ENCODE measurements around the gene UBASH3B.

The UBASH3B gene

GRCh38 chr11:122784325-122784955 lies 128.9 kb downstream of the UBASH3B start:
- no peak for DNase-seq (ENCODE audit: low spot score)

- peak; percentile 97 for DNase-seq (ENCODE audit: low spot score)
Measured at GRCh38 chr11:122785031-122785541, 129.6 kb downstream of the UBASH3B start.

GRCh38 chr11:122786896-122787295 lies 131.4 kb downstream of the UBASH3B start:
- no peak for DNase-seq (ENCODE audit: low spot score)

GRCh38 chr11:122788781-122789535 lies 133.4 kb downstream of the UBASH3B start:
- DNase-seq (ENCODE audit: low spot score) = no peak

GRCh38 chr11:122789907-122790306 lies 134.4 kb downstream of the UBASH3B start:
- DNase-seq (ENCODE audit: low spot score) = peak; percentile 78

- no peak for DNase-seq (ENCODE audit: low spot score)
Measured at GRCh38 chr11:122791411-122791810, 135.9 kb downstream of the UBASH3B start.

- DNase-seq (ENCODE audit: low spot score) = no peak
Measured at GRCh38 chr11:122791836-122792235, 136.3 kb downstream of the UBASH3B start.

- DNase-seq (ENCODE audit: low spot score) = no peak
Measured at GRCh38 chr11:122793515-122793914, 138.0 kb downstream of the UBASH3B start.

GRCh38 chr11:122795307-122795706 lies 139.8 kb downstream of the UBASH3B start:
- no peak for DNase-seq (ENCODE audit: low spot score)

GRCh38 chr11:122796128-122796717 lies 140.7 kb downstream of the UBASH3B start:
- no peak for DNase-seq (ENCODE audit: low spot score)

- no peak for DNase-seq (ENCODE audit: low spot score)
Measured at GRCh38 chr11:122797651-122798050, 142.1 kb downstream of the UBASH3B start.

GRCh38 chr11:122799406-122800105 lies 144.0 kb downstream of the UBASH3B start:
- no peak for DNase-seq (ENCODE audit: low spot score)

GRCh38 chr11:122802876-122803275 lies 147.4 kb downstream of the UBASH3B start:
- DNase-seq (ENCODE audit: low spot score) = peak; percentile 74

- no peak for DNase-seq (ENCODE audit: low spot score)
Measured at GRCh38 chr11:122803306-122803705, 147.8 kb downstream of the UBASH3B start.

- no peak for DNase-seq (ENCODE audit: low spot score)
Measured at GRCh38 chr11:122803716-122804115, 148.2 kb downstream of the UBASH3B start.

GRCh38 chr11:122804161-122804560 lies 148.6 kb downstream of the UBASH3B start:
- DNase-seq (ENCODE audit: low spot score) = no peak

GRCh38 chr11:122804796-122805195 lies 149.3 kb downstream of the UBASH3B start:
- no peak for DNase-seq (ENCODE audit: low spot score)

- DNase-seq (ENCODE audit: low spot score) = no peak
Measured at GRCh38 chr11:122807731-122808477, 152.4 kb downstream of the UBASH3B start.

- no peak for DNase-seq (ENCODE audit: low spot score)
Measured at GRCh38 chr11:122808478-122808869, 153.0 kb downstream of the UBASH3B start.

- DNase-seq (ENCODE audit: low spot score) = no peak
Measured at GRCh38 chr11:122809866-122810265, 154.3 kb downstream of the UBASH3B start.

- no peak for DNase-seq (ENCODE audit: low spot score)
Measured at GRCh38 chr11:122811721-122812120, 156.2 kb downstream of the UBASH3B start.

- DNase-seq (ENCODE audit: low spot score) = no peak
Measured at GRCh38 chr11:122812638-122813037, 157.1 kb downstream of the UBASH3B start.
